ENCODE data around the gene POFUT2.

GRCh38 chr21:45254460-45254930, 33.2 kb downstream of the POFUT2 start:
- no peak for TF ChIP-seq CTCF (IDR thresholded peaks at IDR 0.05)
- no peak for TF ChIP-seq POLR2A (IDR thresholded peaks at IDR 0.05)

Data from adrenal gland (tissue), 5 donors.